OCI-LY3 (cell line): Measurements from ENCODE around the gene MYO5B.

Experiments
- H2AFZ ChIP-seq: fragments of 200-600, 300-600 bp; shearing (Covaris generic); 2 replicates; pipeline ENCODE4 v1.6.0; 2014; ENCODE audit warnings: antibody characterized with exemption, low read depth, low read length
- H3K27ac ChIP-seq: fragments of 200-600, 300-600 bp; sonication (generic); 2 replicates; pipeline ENCODE4 v1.5.1; 2014; ENCODE audit warnings: mild to moderate bottlenecking, low read length, moderate library complexity, mixed read lengths
- H3K27me3 ChIP-seq: fragments of 200-600, 300-600 bp; sonication (generic); 2 replicates; pipeline ENCODE4 v1.6.1; 2014; ENCODE audit warnings: low read depth, low read length, mixed read lengths
- H3K36me3 ChIP-seq: fragments of 200-600, 300-600 bp; sonication (generic); replicated peaks from 2 replicates; pipeline ENCODE3; 2014; ENCODE audit warnings: low read depth, low read length, mixed read lengths
- H3K4me1 ChIP-seq: fragments of 300-600, 200-600 bp; sonication (generic); 2 replicates; pipeline ENCODE4 v1.6.1; 2014; ENCODE audit warnings: low read length, mixed read lengths
- H3K4me2 ChIP-seq: fragments of 200-600, 300-600 bp; sonication (generic); 2 replicates; pipeline ENCODE4 v1.6.1; 2014; ENCODE audit warnings: low read length, mixed read lengths
- H3K4me3 ChIP-seq: fragments of 300-600, 200-600 bp; sonication (generic); 2 replicates; pipeline ENCODE4 v1.5.1; 2014; ENCODE audit warnings: antibody characterized with exemption, mild to moderate bottlenecking, low read length, moderate library complexity
- H3K79me2 ChIP-seq: fragments of 300-600, 200-600 bp; shearing (Covaris generic); 2 replicates; pipeline ENCODE4 v1.6.1; 2014; ENCODE audit warnings: mild to moderate bottlenecking, low read length, mixed read lengths
- H3K9ac ChIP-seq: fragments of 300-600, 200-600 bp; shearing (Covaris generic); 2 replicates; pipeline ENCODE4 v1.6.0; 2014; ENCODE audit warnings: mild to moderate bottlenecking, low read length, moderate library complexity
- H3K9me3 ChIP-seq: fragments of 200-600, 300-600 bp; shearing (Covaris generic); 2 replicates; pipeline ENCODE4 v1.6.1; 2014; ENCODE audit warnings: low read length, mixed read lengths; ENCODE audit not compliant: insufficient read depth
- H4K20me1 ChIP-seq: fragments of 200-600, 300-600 bp; sonication (generic); 2 replicates; pipeline ENCODE4 v1.6.1; 2016; ENCODE audit warnings: low read length, mixed read lengths; ENCODE audit not compliant: insufficient read depth
- EZH2phosphoT487 ChIP-seq: fragments of 200-600 bp; shearing (Covaris generic); IDR thresholded peaks from 2 replicates; pipeline ENCODE4 v1.6.1; 2018; ENCODE audit warnings: antibody characterized with exemption, mixed run types, low read depth
- TF ChIP-seq, protein P1 (sequence below): fragments of 200-600, 300-600 bp; sonication (generic); IDR thresholded peaks from 2 replicates; pipeline ENCODE4 v1.5.1; 2014; ENCODE audit warnings: antibody characterized with exemption, low read length, low read depth

MYO5B gene

DNA sequence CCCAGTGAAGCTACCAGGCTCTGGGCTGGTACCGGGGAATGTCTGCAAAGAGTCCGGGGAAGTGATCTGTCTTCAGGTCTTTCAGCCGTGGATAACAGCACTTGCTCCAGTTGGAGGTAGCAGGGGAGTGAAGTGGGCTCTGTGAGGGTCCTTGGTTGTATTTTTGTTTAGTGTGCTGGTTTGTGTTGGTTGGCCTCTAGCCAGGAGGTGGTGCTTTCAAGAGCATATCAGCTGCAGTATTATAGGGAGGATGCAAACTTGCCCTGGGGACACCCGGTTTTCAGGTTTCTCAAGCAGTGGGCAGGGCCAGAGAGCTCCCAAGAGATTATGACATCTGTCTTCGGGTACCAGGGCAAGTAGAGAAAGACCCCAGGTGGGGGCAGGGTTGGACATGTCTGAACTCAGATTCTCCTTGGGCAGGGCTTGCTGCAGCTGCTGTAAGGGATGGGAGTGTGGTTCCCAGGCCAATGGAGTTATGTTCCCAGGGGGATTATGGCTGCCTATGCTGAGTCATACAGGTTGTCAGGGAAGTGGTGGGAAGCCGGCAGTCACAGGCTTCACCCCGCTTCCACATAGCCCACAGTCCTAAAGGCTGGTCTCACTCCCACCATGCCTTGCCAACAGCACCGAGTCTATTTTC lies 416.0 kb downstream of the MYO5B start:
- Histone ChIP-seq H3K9me3 (no peaks in the 10 kb centered on the region), H3K27me3 (no peaks in the 10 kb centered on the region), H3K4me1 (no peaks in the 10 kb centered on the region), H3K4me3 (no peak overlapping the region), H2AFZ (no peak overlapping the region), H4K20me1 (no peaks in the 10 kb centered on the region), H3K27ac (no peak overlapping the region), H3K4me2 (no peak overlapping the region), H3K9ac (no peak overlapping the region), H3K36me3 (peaks cover 40% of the 10 kb centered on the region), H3K79me2 (no peaks in the 10 kb centered on the region)
- no peak for TF ChIP-seq EZH2phosphoT487
- TF ChIP-seq, protein P1, sequence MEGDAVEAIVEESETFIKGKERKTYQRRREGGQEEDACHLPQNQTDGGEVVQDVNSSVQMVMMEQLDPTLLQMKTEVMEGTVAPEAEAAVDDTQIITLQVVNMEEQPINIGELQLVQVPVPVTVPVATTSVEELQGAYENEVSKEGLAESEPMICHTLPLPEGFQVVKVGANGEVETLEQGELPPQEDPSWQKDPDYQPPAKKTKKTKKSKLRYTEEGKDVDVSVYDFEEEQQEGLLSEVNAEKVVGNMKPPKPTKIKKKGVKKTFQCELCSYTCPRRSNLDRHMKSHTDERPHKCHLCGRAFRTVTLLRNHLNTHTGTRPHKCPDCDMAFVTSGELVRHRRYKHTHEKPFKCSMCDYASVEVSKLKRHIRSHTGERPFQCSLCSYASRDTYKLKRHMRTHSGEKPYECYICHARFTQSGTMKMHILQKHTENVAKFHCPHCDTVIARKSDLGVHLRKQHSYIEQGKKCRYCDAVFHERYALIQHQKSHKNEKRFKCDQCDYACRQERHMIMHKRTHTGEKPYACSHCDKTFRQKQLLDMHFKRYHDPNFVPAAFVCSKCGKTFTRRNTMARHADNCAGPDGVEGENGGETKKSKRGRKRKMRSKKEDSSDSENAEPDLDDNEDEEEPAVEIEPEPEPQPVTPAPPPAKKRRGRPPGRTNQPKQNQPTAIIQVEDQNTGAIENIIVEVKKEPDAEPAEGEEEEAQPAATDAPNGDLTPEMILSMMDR = no peak
